Ammon's horn (tissue), 1 donor: ENCODE results near the gene TP53AIP1.

ENCODE experiments used
- DNase-seq: peaks from one replicate; pipeline ENCODE4 v3.0.0-alpha.2; 2016; ENCODE audit warnings: low spot score

The TP53AIP1 gene

DNA sequence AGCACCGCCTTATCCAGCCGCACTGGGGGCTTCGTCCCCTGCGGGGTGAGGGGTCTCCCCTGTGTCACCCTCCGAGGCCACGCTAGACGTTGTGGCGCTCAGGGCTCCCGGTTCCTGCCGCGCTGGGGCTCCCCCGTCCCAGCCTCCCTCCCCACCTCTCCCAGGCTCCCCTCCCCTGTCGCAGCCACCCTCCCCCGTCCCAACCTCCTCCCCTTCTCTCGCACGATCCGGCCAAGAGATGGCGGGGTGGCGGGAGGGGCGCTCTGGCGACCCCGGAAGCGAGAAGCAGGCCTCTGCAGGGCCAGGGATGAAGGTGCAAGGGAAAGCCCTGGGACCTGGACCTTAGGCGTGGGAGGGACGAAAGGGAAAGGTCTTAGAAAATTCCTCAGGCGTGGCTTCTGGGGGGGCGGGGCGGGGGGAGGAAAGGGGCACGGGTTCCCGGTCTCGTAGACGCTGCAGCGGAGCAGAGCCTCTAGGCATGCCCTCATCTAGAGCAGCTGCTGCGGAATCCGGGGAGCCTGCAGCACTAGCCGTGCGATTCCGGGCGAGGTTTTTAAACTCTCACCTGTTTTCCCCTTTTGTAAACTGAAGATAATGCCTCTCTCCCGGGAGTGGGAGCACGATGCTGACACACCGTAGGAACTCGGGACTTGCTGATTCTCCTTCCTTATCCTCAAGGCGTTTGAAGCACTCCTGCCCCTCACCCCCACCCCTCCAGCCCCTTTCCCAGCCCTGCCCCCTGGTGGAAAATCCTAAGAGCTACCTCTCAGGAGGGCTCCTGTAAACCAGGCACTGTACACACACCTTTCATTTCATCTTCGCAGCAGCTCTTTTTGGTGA is 37.1 kb downstream of the TP53AIP1 start:
- DNase-seq: no peak

DNA sequence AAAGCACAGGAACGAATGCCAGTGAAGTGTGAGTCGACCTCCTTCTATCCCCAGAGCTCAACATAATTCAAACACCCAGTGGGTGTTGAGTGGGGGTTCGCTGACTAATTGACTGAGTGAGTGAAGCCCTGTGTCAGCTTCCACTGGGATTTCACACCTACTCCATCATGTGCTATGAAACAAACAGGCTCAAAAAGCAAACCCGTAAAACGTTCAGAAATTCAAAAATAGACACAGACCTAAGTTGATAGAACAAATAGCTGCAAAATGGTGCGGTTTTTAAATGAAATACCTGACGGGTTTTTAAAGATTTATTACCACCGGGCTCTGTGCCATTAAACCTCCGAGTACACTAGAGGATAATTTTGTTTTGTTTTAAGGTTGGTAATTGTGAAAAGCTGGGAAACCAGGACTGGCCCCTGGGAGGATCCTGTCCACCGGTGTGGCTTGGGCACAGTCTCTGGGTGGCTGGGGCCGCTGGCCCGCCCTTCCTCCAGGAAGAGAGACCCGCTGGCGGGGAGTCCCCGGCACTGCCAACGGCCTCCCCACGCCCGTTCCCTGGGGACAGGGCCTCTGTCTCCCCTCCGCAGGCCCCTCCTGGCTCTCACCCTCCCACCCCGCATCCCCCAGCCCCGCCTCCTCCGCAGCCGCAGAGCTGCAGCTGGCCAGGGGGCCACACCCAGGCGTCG is 37.9 kb downstream of the TP53AIP1 start:
- DNase-seq: peak; percentile 50

DNA sequence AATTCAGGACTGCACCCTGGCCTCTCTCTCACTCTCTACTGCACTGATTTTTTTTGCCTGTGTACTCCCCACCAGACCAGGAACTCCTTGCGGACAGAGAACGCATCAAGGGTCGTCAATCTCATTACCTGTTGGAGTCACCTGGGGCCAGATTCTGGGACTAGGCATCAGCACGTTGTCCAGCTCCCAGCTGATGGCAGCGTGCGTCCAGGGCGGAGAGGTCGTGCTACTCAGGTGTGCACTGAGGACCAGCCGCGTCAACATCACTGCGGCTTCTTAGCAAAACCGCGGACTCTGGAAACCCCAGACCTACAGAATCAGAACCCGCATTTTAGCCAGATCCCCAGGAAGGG is 38.4 kb downstream of the TP53AIP1 start:
- no peak for DNase-seq

- peak; percentile 69 for DNase-seq
Measured at GRCh38 chr11:128903248-128904061, 39.2 kb downstream of the TP53AIP1 start.

DNA sequence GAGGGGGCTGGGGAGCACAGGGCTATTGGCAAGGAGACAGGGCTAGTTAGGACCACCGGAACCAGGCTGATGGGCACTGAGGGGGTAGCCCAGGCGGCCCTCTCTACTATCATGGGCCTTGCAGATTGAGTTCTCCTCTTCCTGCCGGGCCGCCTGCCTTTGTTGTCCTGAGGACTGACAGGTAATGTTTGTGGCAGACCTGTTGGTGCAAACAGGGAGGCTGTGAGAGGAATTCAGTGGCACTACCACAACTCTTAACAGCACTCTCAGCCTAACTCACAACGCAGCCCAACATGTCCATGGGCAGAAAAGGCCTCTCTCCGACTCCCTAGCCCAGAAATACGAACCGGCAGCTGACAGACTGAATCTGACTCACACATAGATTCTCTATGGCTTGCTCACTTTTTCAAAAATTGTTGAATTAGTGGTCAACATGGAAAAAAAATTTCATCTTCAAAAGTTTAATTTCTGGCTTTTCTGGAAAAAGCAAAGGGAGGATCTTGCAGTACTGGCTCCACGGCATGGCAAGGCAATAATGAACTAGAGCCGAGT is 40.1 kb downstream of the TP53AIP1 start:
- no peak for DNase-seq

GRCh38 chr11:128901653-128902514 is 40.8 kb downstream of the TP53AIP1 start:
- no peak for DNase-seq

DNA sequence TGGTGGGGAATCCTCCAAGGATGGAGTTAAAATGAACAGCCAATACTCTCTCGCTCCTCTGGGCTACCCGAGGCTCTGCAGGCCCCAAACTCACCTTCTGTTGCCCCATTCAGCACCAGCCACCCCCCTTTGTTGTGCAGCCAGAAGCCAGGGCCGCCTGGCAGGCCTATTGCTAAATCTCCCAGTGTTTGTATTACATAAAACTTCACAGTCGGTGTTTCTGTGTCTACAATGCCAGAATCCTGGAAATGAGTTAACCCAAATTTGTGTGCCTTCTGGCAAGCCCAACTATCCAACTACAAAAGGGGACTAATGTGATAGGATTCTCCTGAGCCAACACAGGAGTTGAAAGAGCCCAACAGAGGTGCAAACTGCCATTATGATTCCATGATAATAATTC is 42.2 kb downstream of the TP53AIP1 start:
- DNase-seq: no peak

- no peak for DNase-seq
Measured at GRCh38 chr11:128898580-128899344, 43.9 kb downstream of the TP53AIP1 start.

- DNase-seq: no peak
Measured at GRCh38 chr11:128897826-128898225, 44.8 kb downstream of the TP53AIP1 start.

GRCh38 chr11:128896356-128896755 is 46.3 kb downstream of the TP53AIP1 start:
- no peak for DNase-seq

DNA sequence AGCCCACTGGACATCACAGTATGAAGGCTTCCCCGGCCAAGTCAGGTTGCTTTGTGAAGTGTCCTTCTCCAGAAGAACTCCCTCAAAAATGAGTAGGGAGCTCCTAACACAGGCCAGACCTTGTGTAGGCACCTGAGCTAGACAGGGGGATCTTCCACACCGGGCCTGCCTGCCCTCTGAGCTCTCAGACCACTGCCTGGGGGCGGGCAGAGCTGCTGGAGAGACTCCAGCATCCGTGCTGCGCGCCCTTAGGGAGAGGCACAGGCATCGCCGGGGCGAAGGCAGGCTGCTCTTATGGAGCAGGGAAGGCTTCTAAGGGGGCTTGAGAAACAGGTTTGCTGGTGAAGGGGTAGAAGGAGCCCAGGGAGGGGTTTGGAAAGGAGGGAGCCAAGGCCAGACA is 47.1 kb downstream of the TP53AIP1 start:
- no peak for DNase-seq

GRCh38 chr11:128894685-128895084 is 48.0 kb downstream of the TP53AIP1 start:
- no peak for DNase-seq

DNA sequence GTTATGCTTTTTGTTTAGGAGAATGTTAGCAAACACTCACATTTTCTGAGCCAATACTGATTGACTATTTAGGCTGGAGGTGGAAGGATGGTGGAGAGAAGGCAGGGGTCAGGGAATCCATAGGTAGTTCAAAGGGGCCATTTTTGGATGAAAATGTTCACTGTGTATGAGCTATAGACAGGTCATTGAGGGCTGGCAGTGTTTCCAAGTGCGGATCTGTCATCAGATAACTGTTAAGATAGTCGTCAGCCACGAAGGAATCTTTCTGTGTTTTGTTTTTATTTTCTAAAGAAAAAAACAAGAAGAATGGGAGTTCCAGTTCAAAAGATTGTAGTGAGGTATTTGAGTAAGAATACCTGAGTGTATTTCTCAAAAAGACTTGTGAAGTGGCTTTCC is 48.4 kb downstream of the TP53AIP1 start:
- DNase-seq: no peak

GRCh38 chr11:128893578-128894285 is 48.9 kb downstream of the TP53AIP1 start:
- DNase-seq: no peak

DNA sequence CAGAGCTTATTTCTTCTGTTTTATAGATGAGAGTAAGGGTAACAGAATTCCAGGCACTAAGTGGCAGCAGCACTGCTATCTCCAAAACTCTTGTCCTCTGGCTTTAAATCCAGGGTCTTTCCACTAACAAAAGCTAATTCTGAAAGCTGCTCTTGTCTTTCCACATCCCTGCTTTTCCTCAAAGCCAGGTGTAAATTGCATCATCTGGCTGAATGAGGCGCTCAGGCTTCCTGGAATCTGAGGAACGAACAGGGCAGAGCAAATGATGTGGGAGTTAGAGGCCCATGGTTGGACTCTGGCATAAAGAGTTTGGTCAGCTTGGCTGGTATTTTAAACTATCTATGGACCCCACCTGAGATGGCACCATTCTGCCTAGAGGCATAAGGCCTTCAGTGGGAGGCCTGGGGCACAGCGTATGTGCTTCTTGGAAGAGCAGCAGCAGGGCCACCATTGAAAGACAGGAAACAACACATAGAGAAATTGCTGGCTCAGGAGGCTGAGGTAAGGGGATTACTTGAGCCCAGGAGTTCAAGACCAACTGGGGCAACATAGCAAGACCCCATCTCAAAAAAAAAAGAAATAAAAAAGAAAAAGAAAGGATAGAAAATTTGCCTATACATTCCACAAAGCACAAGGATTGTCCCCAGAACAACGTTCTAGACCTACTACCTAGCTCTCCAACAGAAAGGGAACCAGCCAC is 49.7 kb downstream of the TP53AIP1 start:
- DNase-seq: no peak

DNA sequence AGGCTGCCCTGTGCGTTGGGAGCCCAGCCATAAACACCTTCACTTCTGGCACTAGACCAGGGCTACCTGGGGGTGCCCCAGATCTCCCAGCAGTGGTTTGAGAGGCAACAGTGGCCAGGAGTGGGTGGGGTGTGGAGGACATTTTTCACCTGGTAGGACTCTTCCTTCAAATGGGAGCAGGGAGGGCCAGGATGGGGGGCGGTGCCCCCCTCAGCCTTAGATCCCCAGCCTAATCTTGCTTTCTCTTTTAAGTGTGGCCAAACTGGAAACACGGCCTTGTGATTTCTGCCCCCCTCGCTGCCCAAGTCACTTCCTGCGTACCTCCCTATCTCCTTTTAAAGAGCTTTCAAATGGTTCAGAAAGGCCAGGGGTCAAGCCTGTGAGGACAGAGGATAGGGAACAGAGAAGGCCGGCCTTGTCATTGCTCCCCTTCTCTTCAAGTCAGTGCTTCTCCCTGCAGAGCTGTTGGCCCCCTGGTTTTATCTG is 50.7 kb downstream of the TP53AIP1 start:
- DNase-seq: no peak

DNA sequence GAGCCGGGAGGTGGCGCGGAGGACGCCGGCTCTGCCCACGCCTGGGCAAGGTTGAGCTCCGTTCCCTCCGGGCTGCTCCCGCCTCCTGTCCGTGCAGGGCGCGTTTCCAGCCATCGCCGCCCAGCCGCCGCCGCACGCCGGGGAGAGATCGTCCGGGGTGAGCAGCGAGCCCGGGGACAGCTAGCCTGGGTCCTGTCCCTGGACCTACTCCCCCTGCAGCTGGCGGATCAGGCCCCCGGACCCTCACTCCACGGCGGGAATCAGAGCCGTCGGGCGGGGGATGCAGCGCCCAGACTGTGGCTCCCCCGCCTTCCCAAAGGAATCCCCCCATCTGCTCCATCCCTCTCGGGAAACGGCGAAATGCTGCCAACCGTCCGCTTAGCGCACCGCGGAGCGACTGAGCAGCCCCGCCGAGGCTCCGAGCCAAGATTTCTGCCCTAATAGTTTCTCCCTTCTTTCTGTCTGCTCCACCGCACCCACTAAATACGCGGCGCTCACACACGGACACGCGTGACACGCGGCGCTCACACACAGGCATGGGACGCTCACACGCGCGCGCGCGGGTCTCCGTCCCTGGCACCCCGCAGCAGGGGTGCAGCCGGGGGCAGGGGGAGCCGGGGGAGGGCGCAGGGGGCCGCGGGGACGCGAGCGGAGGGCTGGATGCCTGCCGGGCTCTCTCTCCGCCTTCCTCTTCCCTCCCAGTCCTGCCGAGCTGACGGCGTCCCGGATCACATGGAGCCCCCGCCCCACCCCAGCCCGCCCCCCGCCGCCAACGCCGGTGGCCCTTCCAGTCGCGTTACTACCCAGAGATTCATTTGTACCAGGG is 51.9 kb downstream of the TP53AIP1 start, which contains the start of gene KCNJ5:
Gene KCNJ5, plus strand, starts transcription at position 814 of the 826 bp plus-strand sequence. CDS start 19,918 bp downstream, outside the sequence.
- DNase-seq: no peak

- DNase-seq: no peak
Measured at GRCh38 chr11:128890216-128890542, 52.5 kb downstream of the TP53AIP1 start.
